Measurements from ENCODE around the gene KCNMB4.
"Not testable (repeated sequence)": the region's sequence is repeated elsewhere in the genome, so short reads cannot be mapped to it uniquely, and the experiment has no call there.

Gene KCNMB4

GRCh38 chr12:70379846-70380245, 13.8 kb downstream of the KCNMB4 start:
- no peak for DNase-seq

GRCh38 chr12:70383484-70383883, 17.4 kb downstream of the KCNMB4 start:
- DNase-seq = no peak

GRCh38 chr12:70383886-70384285, 17.8 kb downstream of the KCNMB4 start:
- DNase-seq = no peak

GRCh38 chr12:70386771-70387170, 20.7 kb downstream of the KCNMB4 start:
- no peak for DNase-seq

- no peak for DNase-seq
Measured at GRCh38 chr12:70389678-70390077, 23.6 kb downstream of the KCNMB4 start.

GRCh38 chr12:70392631-70393030, 26.5 kb downstream of the KCNMB4 start:
- DNase-seq = not testable (repeated sequence)

GRCh38 chr12:70393787-70394499, 27.9 kb downstream of the KCNMB4 start:
- DNase-seq = no peak

- no peak for DNase-seq
Measured at GRCh38 chr12:70398002-70398401, 31.9 kb downstream of the KCNMB4 start.

GRCh38 chr12:70398862-70399261, 32.8 kb downstream of the KCNMB4 start:
- no peak for DNase-seq

- DNase-seq = no peak
Measured at GRCh38 chr12:70399311-70399710, 33.2 kb downstream of the KCNMB4 start.

GRCh38 chr12:70400124-70400523, 34.0 kb downstream of the KCNMB4 start:
- no peak for DNase-seq

GRCh38 chr12:70402597-70402996, 36.5 kb downstream of the KCNMB4 start:
- DNase-seq = no peak

- no peak for DNase-seq
Measured at GRCh38 chr12:70403826-70404225, 37.7 kb downstream of the KCNMB4 start.

GRCh38 chr12:70408004-70408790, 42.1 kb downstream of the KCNMB4 start:
- DNase-seq = no peak

- no peak for DNase-seq
Measured at GRCh38 chr12:70415987-70416386, 49.9 kb downstream of the KCNMB4 start.

GRCh38 chr12:70417121-70417520, 51.0 kb downstream of the KCNMB4 start:
- DNase-seq = no peak

GRCh38 chr12:70418101-70418500, 52.0 kb downstream of the KCNMB4 start:
- DNase-seq = no peak

- no peak for DNase-seq
Measured at GRCh38 chr12:70422631-70423030, 56.5 kb downstream of the KCNMB4 start.

- no peak for DNase-seq
Measured at GRCh38 chr12:70426620-70427019, 60.5 kb downstream of the KCNMB4 start.

- no peak for DNase-seq
Measured at GRCh38 chr12:70427611-70428010, 61.5 kb downstream of the KCNMB4 start.

- no peak for DNase-seq
Measured at GRCh38 chr12:70430400-70430799, 64.3 kb downstream of the KCNMB4 start.

- no peak for DNase-seq
Measured at GRCh38 chr12:70436836-70437235, 70.7 kb downstream of the KCNMB4 start.

GRCh38 chr12:70443062-70443673, 77.1 kb downstream of the KCNMB4 start:
- DNase-seq = no peak

- DNase-seq = no peak
Measured at GRCh38 chr12:70444903-70445302, 78.8 kb downstream of the KCNMB4 start.
